Middle frontal gyrus (tissue), 1 donor: ENCODE data around the gene FAM156B.
A peak's percentile ranks its signal among the peaks of the same experiment; 100 is the strongest.
"Not testable (repeated sequence)": the region's sequence is repeated elsewhere in the genome, so short reads cannot be mapped to it uniquely, and the experiment has no call there.

Source experiments
- DNase-seq: peaks from one replicate; pipeline ENCODE4 v3.0.0-alpha.2; 2015; ENCODE audit warnings: low spot score; ENCODE audit errors: extremely low spot score

FAM156B gene

GRCh38 chrX:52923781-52924241 is 26.7 kb downstream of the FAM156B start:
- DNase-seq, result no peak

- DNase-seq, result not testable (repeated sequence)
Observed at GRCh38 chrX:52930214-52930613, 33.1 kb downstream of the FAM156B start.

GRCh38 chrX:52933213-52933612 is 36.1 kb downstream of the FAM156B start:
- no peak for DNase-seq

GRCh38 chrX:52933976-52934703 is 37.0 kb downstream of the FAM156B start:
- DNase-seq, result peak; percentile 8

GRCh38 chrX:52934704-52935469 is 37.8 kb downstream of the FAM156B start:
- DNase-seq, result peak; percentile 85

- DNase-seq, result not testable (repeated sequence)
Observed at GRCh38 chrX:52935470-52935784, 38.3 kb downstream of the FAM156B start.

- DNase-seq, result not testable (repeated sequence)
Observed at GRCh38 chrX:52940704-52941103, 43.6 kb downstream of the FAM156B start.

- not testable (repeated sequence) for DNase-seq
Observed at GRCh38 chrX:52941728-52942127, 44.6 kb downstream of the FAM156B start.

- not testable (repeated sequence) for DNase-seq
Observed at GRCh38 chrX:52945838-52946494, 48.8 kb downstream of the FAM156B start.

- not testable (repeated sequence) for DNase-seq
Observed at GRCh38 chrX:52947501-52947900, 50.4 kb downstream of the FAM156B start.

GRCh38 chrX:52948265-52948664 is 51.1 kb downstream of the FAM156B start:
- DNase-seq, result not testable (repeated sequence)

- not testable (repeated sequence) for DNase-seq
Observed at GRCh38 chrX:52949325-52949724, 52.2 kb downstream of the FAM156B start.

GRCh38 chrX:52949884-52950283 is 52.8 kb downstream of the FAM156B start:
- not testable (repeated sequence) for DNase-seq
